ENCODE measurements around the gene GATB.

GATB gene

DNA sequence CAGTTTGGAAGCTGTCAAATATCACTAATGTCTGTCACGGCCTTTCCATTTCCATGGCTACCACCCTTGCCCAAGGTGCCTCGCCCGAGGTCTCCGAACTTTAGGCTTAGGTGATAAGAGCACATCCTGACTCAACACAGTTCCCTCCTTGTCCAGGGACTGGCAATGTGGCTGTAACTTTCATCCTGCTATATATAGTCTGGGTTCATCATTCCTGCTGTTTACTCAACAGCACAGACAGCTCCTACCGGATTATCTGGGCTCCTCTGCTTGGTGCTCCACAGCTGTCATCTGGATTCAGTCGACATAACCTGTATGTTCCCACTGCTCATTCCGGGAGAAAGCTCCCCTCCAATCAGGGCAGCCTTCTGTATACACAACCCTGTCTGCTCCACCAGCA lies 51.2 kb downstream of the GATB start:
- TF ChIP-seq, protein P1, sequence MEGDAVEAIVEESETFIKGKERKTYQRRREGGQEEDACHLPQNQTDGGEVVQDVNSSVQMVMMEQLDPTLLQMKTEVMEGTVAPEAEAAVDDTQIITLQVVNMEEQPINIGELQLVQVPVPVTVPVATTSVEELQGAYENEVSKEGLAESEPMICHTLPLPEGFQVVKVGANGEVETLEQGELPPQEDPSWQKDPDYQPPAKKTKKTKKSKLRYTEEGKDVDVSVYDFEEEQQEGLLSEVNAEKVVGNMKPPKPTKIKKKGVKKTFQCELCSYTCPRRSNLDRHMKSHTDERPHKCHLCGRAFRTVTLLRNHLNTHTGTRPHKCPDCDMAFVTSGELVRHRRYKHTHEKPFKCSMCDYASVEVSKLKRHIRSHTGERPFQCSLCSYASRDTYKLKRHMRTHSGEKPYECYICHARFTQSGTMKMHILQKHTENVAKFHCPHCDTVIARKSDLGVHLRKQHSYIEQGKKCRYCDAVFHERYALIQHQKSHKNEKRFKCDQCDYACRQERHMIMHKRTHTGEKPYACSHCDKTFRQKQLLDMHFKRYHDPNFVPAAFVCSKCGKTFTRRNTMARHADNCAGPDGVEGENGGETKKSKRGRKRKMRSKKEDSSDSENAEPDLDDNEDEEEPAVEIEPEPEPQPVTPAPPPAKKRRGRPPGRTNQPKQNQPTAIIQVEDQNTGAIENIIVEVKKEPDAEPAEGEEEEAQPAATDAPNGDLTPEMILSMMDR (IDR thresholded peaks at IDR 0.05; ENCODE audit: low read depth, low read length): no peak
- no peak for DNase-seq

DNA sequence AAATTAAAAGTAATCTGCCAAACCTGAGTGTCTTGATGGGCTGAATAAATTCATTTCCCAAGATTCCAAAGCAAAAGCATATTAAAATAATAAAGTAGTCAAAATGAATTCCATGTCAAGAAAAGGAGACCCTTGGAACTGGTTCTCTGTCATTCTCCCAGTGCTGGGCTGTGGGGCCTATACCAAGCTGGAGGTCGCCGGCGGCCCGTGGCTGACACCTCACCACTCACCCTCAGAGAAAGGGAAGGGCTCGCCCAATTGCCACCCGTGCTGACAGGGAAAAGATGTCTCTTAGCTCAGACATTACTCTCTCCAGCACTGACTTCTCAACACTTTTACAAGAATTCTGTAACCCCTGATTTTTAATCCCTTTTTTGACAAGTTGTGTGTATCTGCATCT lies 51.7 kb downstream of the GATB start:
- TF ChIP-seq, protein P1 (IDR thresholded peaks at IDR 0.05; ENCODE audit: low read depth, low read length): no peak
- no peaks in the 10 kb centered on the region for H3K9me3 ChIP-seq
- no peak overlapping the region for H3K4me3 ChIP-seq (ENCODE audit: low read depth, low read length)
- no peaks in the 10 kb centered on the region for H3K4me1 ChIP-seq
- H3K27me3 ChIP-seq: no peaks in the 10 kb centered on the region
- no peaks in the 10 kb centered on the region for H3K36me3 ChIP-seq
- no peak for DNase-seq

More for the DNA sequence above, 51.2 kb downstream of the GATB start:
- Histone ChIP-seq H3K9me3 (no peaks in the 10 kb centered on the region), H3K4me1 (no peaks in the 10 kb centered on the region; the same call in 1 of the 2 replicates), H3K27me3 (no peaks in the 10 kb centered on the region), H3K4me3 (ENCODE audit: low read depth, low read length) (no peak overlapping the region), H3K36me3 (no peaks in the 10 kb centered on the region)

DNA sequence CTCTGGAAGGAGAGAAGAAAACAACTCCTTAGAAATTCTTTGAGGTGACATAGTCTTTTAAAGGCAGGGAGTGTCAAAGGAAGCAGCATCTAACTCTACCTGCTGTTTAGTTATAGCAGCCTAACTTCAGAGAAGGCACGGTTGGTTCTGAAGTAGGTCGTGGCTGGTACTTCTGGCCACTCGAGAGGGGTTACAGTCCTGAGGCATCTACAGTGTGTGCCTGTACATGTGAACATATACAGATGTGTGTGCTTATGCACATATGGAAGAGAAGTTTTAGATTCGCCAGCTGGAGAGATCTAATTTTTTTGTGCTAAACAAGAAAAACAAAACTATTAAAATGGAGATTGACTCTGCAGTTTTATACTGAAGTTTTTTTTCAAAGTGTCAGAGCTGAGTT lies 52.7 kb downstream of the GATB start:
- H3K4me1 ChIP-seq: no peaks in the 10 kb centered on the region
- no peak overlapping the region for H3K4me3 ChIP-seq (ENCODE audit: low read depth, low read length)
- H3K27me3 ChIP-seq: no peaks in the 10 kb centered on the region
- no peak for DNase-seq
- H3K36me3 ChIP-seq: no peaks in the 10 kb centered on the region
- H3K9me3 ChIP-seq: no peaks in the 10 kb centered on the region
- TF ChIP-seq, protein P1 (IDR thresholded peaks at IDR 0.05; ENCODE audit: low read depth, low read length): no peak

DNA sequence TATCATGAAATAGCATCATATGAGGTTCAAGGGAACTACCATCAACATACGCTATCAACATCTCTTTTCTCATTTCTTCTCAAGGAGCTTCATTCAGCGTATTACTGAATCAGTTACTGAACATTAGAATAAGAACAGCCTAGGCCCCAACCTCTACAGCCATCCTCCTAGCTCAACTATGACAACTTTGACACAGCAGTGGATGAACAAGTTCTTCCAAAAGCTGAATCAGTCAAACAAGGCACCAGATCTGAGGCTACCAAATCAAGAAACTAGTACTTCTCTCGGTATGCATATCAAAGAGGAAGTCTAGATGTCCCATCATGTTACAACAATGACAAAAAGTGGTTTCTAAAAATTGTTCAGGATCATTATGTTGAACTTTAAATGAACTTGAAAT lies 57.4 kb downstream of the GATB start:
- H3K36me3 ChIP-seq: peaks cover 4% of the 10 kb centered on the region; the same call in 1 of the 2 replicates
- H3K27me3 ChIP-seq: no peaks in the 10 kb centered on the region
- 0 out of 2 replicates have a peak, but pooled peaks cover under 1% of the 10 kb centered on the region for H3K4me1 ChIP-seq
- TF ChIP-seq, protein P1 (IDR thresholded peaks at IDR 0.05; ENCODE audit: low read depth, low read length): no peak
- no peak for DNase-seq
- no peak overlapping the region for H3K4me3 ChIP-seq (ENCODE audit: low read depth, low read length)
- no peaks in the 10 kb centered on the region for H3K9me3 ChIP-seq

DNA sequence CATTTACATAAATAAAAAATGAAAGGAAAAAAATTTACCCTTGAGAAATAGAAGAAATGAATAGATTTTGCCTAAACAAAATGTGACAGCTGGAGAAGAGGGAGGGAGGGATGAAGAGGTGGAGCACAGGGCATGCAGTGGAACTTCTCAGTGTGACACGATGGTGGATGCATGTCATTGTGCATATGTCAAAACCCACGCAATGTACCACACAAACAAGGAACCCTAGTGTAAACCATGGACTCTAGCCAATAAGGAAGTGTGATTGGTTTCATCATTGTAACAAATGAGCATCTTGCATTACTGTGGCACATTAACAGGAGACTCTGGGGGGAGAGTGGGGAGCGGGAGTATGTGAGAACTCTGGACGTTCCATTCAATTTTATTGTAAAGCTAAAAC lies 58.6 kb downstream of the GATB start:
- Histone ChIP-seq H3K36me3 (peaks cover 4% of the 10 kb centered on the region; the same call in 1 of the 2 replicates), H3K4me1 (0 out of 2 replicates have a peak, but pooled peaks cover 2% of the 10 kb centered on the region), H3K9me3 (no peaks in the 10 kb centered on the region), H3K4me3 (ENCODE audit: low read depth, low read length) (no peak overlapping the region), H3K27me3 (no peaks in the 10 kb centered on the region)
- no peak for DNase-seq
- TF ChIP-seq, protein P1 (IDR thresholded peaks at IDR 0.05; ENCODE audit: low read depth, low read length): no peak

DNA sequence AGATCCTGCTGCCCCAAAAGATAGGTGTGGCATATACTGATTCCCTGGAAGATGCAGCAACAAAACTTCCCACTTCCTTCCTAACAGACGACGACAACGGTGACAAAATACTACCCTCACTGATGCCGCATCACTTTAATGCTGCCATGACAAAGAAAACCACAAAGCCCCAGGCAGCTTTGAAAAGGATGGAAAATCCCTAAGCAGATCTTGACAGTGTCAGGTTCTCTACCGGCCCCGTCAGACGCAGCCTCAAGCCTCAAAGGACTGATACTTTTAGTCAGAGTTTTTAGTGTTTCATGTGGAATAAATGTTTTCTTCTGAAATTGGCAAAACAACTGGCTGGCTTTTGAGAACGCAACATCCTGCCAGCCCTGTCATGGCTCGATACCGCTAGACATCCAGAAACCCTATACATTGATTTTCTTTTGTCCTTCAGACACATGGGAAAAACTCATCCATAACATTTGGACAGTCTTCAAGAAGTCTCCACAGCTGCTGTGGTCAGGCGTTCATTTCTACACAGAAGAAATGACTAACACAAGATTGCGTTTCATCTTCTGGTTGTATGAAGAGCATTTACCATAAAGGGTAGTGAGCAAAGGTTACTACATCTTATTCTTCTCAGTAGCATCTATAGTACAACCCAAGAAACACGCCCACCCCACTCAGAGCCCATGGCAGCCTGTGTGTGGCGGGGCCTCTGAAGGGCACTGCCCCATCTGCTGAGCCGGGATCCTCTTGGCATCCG lies 60.1 kb downstream of the GATB start:
- TF ChIP-seq, protein P1 (IDR thresholded peaks at IDR 0.05; ENCODE audit: low read depth, low read length): no peak
- Histone ChIP-seq H3K36me3 (peaks cover 4% of the 10 kb centered on the region; the same call in 1 of the 2 replicates), H3K9me3 (no peaks in the 10 kb centered on the region), H3K4me3 (ENCODE audit: low read depth, low read length) (no peak overlapping the region), H3K27me3 (no peaks in the 10 kb centered on the region), H3K4me1 (0 out of 2 replicates have a peak, but pooled peaks cover 2% of the 10 kb centered on the region)
- DNase-seq: no peak

Data from BE2C (cell line).